Measurements from ENCODE around the gene HACL1. TPM values are rescaled to one million over a fixed set of nuclear protein-coding genes. Genes with fewer than 3 reads are reported as not detected.

HACL1 gene
- total and polyA plus RNA-seq, 2 donors (not counting 3 experiments of a cell fraction or from before 2014, with no cell fraction given), result 16.5 to 27.4 TPM

- dilution Hi-C loops (cut with MboI; ENCODE audit: extremely low pct_ligation_motif_present, low sequenced_read_pairs), result no loop called here
- H3K4me2 ChIP-seq (ENCODE audit: insufficient read depth, low read length), result no peak overlapping the region
- H3K4me1 ChIP-seq (ENCODE audit: control insufficient read depth, extremely low read depth, insufficient read depth, low read length), result no peaks in the 10 kb centered on the region
- H3K79me2 ChIP-seq (ENCODE audit: control insufficient read depth, insufficient read depth, low read length), result no peaks in the 10 kb centered on the region
- intact Hi-C loops (cut with micrococcal nuclease), result no loop called here
- DNase-seq (ENCODE audit: low read depth, low spot score) (no peak), FAIRE-seq (no peak)
- TF ChIP-seq GATA2 (IDR thresholded peaks at IDR 0.05; ENCODE audit: insufficient read depth, insufficient read length, low read depth, low read length), result no peak
- no peak for TF ChIP-seq FOS (IDR thresholded peaks at IDR 0.05; ENCODE audit: borderline replicate concordance, insufficient read depth, low read length)
- no peak for TF ChIP-seq JUN (IDR thresholded peaks at IDR 0.05; ENCODE audit: borderline replicate concordance, insufficient read depth, insufficient read length, low read depth)
- TF ChIP-seq CTCF (IDR thresholded peaks at IDR 0.05; ENCODE audit: extremely low read depth in 1 of 2, insufficient read depth in 1 of 2, low read depth in 1 of 2, low read length in 2 of 2), result no peak
- TF ChIP-seq, protein P1, sequence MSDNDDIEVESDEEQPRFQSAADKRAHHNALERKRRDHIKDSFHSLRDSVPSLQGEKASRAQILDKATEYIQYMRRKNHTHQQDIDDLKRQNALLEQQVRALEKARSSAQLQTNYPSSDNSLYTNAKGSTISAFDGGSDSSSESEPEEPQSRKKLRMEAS (IDR thresholded peaks at IDR 0.05; ENCODE audit: insufficient read depth, insufficient read length), result no peak
- no peak for TF ChIP-seq EZH2 (IDR thresholded peaks at IDR 0.05; ENCODE audit: borderline replicate concordance, low read depth, low read length, severe bottlenecking)
- TF ChIP-seq POLR2A (IDR thresholded peaks at IDR 0.05; ENCODE audit: low read depth, low read length), result no peak
- TF ChIP-seq POLR2AphosphoS5 (IDR thresholded peaks at IDR 0.05; ENCODE audit: insufficient read depth, low read depth, low read length), result no peak
- no peak for TF ChIP-seq MYC (IDR thresholded peaks at IDR 0.05; ENCODE audit: low read depth, low read length)
- peaks cover 2 to 13% of the 10 kb centered on the region in 2 experiments for H3K36me3 ChIP-seq (ENCODE audit: control insufficient read depth in 2 of 2, extremely low read depth in 1 of 2, insufficient read depth in 2 of 2, low read length in 2 of 2)
- no peaks in the 10 kb centered on the region for H4K20me1 ChIP-seq (replicated peaks; ENCODE audit: control insufficient read depth, extremely low read depth, insufficient read depth, low read length)
- H2AFZ ChIP-seq (ENCODE audit: low read depth, low read length), result no peak overlapping the region
- no peaks in the 10 kb centered on the region for H3K9me1 ChIP-seq (replicated peaks; ENCODE audit: control insufficient read depth, extremely low read depth, insufficient read depth, low read length)
- no peaks in the 10 kb centered on the region for H3K27me3 ChIP-seq (ENCODE audit: control insufficient read depth in 2 of 2, insufficient read depth in 2 of 2, low read length in 2 of 2)
- H3K4me3 ChIP-seq (replicated peaks in 1 of 3; ENCODE audit: insufficient read depth in 1 of 3, low read depth in 1 of 3, low read length in 3 of 3), result no peak overlapping the region
- BruUV-seq (replicated peaks), result no TSS peak
- ChIA-PET CTCF (no interaction called here), POLR2A (no interaction called here)
- no peak overlapping the region for H3K9ac ChIP-seq (replicated peaks; ENCODE audit: extremely low read depth, insufficient read depth, low read length)
- H3K9me3 ChIP-seq (replicated peaks; ENCODE audit: control insufficient read depth, insufficient read depth, low read length), result no peaks in the 10 kb centered on the region
- H3K27ac ChIP-seq (ENCODE audit: insufficient read depth, low read depth, low read length), result no peak overlapping the region
Observed at GRCh38 chr3:15585111-15585845, 16.1 kb downstream of the HACL1 start.
